Measurements from ENCODE around the gene PID1. TPM values are rescaled to one million over a fixed set of nuclear protein-coding genes. Genes with fewer than 3 reads are reported as not detected.

Gene PID1
- total and polyA plus RNA-seq, 5 donors from 2014 or later = 0.09 TPM; not detected in 4

GRCh38 chr2:229048134-229048533 lies 223.0 kb downstream of the PID1 start:
- Histone ChIP-seq H3K4me1 (ENCODE audit: control insufficient read depth, insufficient read depth, low read length, poor library complexity, severe bottlenecking) (no peaks in the 10 kb centered on the region), H3K27me3 (ENCODE audit: control insufficient read depth, insufficient read depth, low read length) (no peaks in the 10 kb centered on the region), H3K36me3 (ENCODE audit: control insufficient read depth, insufficient read depth, low read length) (no peaks in the 10 kb centered on the region), H3K27ac (ENCODE audit: insufficient read depth, low read length, poor library complexity, severe bottlenecking) (no peak overlapping the region), H3K4me3 (ENCODE audit: low read depth, low read length) (no peak overlapping the region), H3K9me3 (ENCODE audit: control insufficient read depth in 2 of 2, low read length in 2 of 2) (no peaks in the 10 kb centered on the region)
- H3K4me1 Mint-ChIP-seq = no peaks in the 10 kb centered on the region
- no peaks in the 10 kb centered on the region for H3K36me3 Mint-ChIP-seq
- H3K9me3 Mint-ChIP-seq = peaks cover 0 to 4% (median 0%) of the 10 kb centered on the region in 7 donors
- no peaks in the 10 kb centered on the region for H3K27me3 Mint-ChIP-seq
- H3K27ac Mint-ChIP-seq = no peak overlapping the region
- no peak for ATAC-seq (ENCODE audit: low read depth in 2 of 2)
- DNase-seq = no peak
- no peak overlapping the region for H3K4me3 Mint-ChIP-seq

GRCh38 chr2:229045671-229046070 lies 225.4 kb downstream of the PID1 start:
- Mint-ChIP-seq H3K4me3 (no peak overlapping the region), H3K27me3 (no peaks in the 10 kb centered on the region), H3K27ac (no peak overlapping the region), H3K4me1 (no peaks in the 10 kb centered on the region), H3K36me3 (no peaks in the 10 kb centered on the region), H3K9me3 (peaks cover 0 to 4% (median 0%) of the 10 kb centered on the region in 7 donors)
- Histone ChIP-seq H3K27ac (ENCODE audit: insufficient read depth, low read length, poor library complexity, severe bottlenecking) (no peak overlapping the region), H3K9me3 (ENCODE audit: control insufficient read depth in 2 of 2, low read length in 2 of 2) (no peaks in the 10 kb centered on the region), H3K4me3 (ENCODE audit: low read depth, low read length) (no peak overlapping the region), H3K4me1 (ENCODE audit: control insufficient read depth, insufficient read depth, low read length, poor library complexity, severe bottlenecking) (no peaks in the 10 kb centered on the region), H3K27me3 (ENCODE audit: control insufficient read depth, insufficient read depth, low read length) (no peaks in the 10 kb centered on the region), H3K36me3 (ENCODE audit: control insufficient read depth, insufficient read depth, low read length) (no peaks in the 10 kb centered on the region)
- ATAC-seq (ENCODE audit: low read depth in 2 of 2) (no peak), DNase-seq (no peak)

DNA sequence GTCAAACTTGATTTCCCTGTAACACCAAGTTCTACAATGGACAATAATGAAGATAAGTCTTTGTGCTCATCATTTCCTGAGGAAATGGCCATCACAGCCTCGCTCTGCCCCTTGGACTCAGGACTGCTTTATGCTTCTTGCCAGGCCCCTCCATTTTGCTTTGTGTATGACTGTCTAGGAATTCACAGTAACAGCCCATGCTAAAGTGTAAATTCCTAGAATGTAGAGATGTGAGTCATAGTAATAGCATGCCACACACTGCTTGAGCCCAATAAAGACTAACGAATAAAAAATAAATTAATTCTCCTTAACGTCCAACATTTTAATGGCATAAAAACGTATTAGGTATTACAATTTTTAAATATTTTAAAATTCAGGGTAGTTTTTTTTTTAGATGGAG lies 226.5 kb downstream of the PID1 start:
- H3K27ac Mint-ChIP-seq = no peak overlapping the region
- no peak overlapping the region for H3K4me3 Mint-ChIP-seq
- Histone ChIP-seq H3K27ac (ENCODE audit: insufficient read depth, low read length, poor library complexity, severe bottlenecking) (no peak overlapping the region), H3K9me3 (ENCODE audit: control insufficient read depth in 2 of 2, low read length in 2 of 2) (no peaks in the 10 kb centered on the region), H3K27me3 (ENCODE audit: control insufficient read depth, insufficient read depth, low read length) (no peaks in the 10 kb centered on the region), H3K36me3 (ENCODE audit: control insufficient read depth, insufficient read depth, low read length) (no peaks in the 10 kb centered on the region), H3K4me1 (ENCODE audit: control insufficient read depth, insufficient read depth, low read length, poor library complexity, severe bottlenecking) (no peaks in the 10 kb centered on the region), H3K4me3 (ENCODE audit: low read depth, low read length) (no peak overlapping the region)
- no peaks in the 10 kb centered on the region for H3K27me3 Mint-ChIP-seq
- H3K4me1 Mint-ChIP-seq = no peaks in the 10 kb centered on the region
- ATAC-seq (ENCODE audit: low read depth in 2 of 2) (no peak), DNase-seq (no peak)
- H3K9me3 Mint-ChIP-seq = peaks cover 0 to 8% (median 0%) of the 10 kb centered on the region in 7 donors
- H3K36me3 Mint-ChIP-seq = no peaks in the 10 kb centered on the region

DNA sequence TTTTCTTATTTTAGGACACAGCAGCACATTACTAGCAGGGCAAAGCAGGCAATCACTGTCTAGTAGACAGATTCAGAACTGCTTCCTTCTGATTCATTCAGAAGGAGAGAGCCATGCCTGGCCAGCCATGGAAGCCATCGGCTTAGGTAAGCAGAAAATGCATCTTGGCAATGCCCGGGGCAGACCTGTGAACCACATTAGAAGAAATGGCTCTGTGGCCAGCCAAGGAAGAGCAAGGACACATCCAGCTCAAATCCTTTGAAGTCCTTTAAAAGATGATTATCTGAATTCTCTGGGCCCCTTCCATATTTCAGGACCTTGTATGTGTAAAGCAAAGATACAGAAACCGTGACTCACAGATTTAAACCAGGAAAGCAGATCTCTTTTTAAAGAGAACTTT lies 227.4 kb downstream of the PID1 start:
- H3K27me3 Mint-ChIP-seq = no peaks in the 10 kb centered on the region

GRCh38 chr2:229042349-229042748 lies 228.7 kb downstream of the PID1 start:
- Mint-ChIP-seq H3K36me3 (no peaks in the 10 kb centered on the region), H3K27me3 (no peaks in the 10 kb centered on the region), H3K27ac (no peak overlapping the region), H3K9me3 (peaks cover 0 to 10% (median 0%) of the 10 kb centered on the region in 7 donors), H3K4me3 (no peak overlapping the region), H3K4me1 (no peaks in the 10 kb centered on the region)
- H3K9me3 ChIP-seq (ENCODE audit: control insufficient read depth in 2 of 2, low read length in 2 of 2) = no peaks in the 10 kb centered on the region
- no peak for ATAC-seq (ENCODE audit: low read depth in 2 of 2)
- no peak overlapping the region for H3K4me3 ChIP-seq (ENCODE audit: low read depth, low read length)
- H3K27me3 ChIP-seq (ENCODE audit: control insufficient read depth, insufficient read depth, low read length) = no peaks in the 10 kb centered on the region
- no peaks in the 10 kb centered on the region for H3K4me1 ChIP-seq (ENCODE audit: control insufficient read depth, insufficient read depth, low read length, poor library complexity, severe bottlenecking)
- no peak for DNase-seq
- no peaks in the 10 kb centered on the region for H3K36me3 ChIP-seq (ENCODE audit: control insufficient read depth, insufficient read depth, low read length)
- no peak overlapping the region for H3K27ac ChIP-seq (ENCODE audit: insufficient read depth, low read length, poor library complexity, severe bottlenecking)

More for the DNA sequence above, 227.4 kb downstream of the PID1 start:
- H3K4me3 Mint-ChIP-seq = no peak overlapping the region
- no peaks in the 10 kb centered on the region for H3K36me3 ChIP-seq (ENCODE audit: control insufficient read depth, insufficient read depth, low read length)
- DNase-seq (no peak), ATAC-seq (ENCODE audit: low read depth in 2 of 2) (no peak)
- H3K27ac Mint-ChIP-seq = no peak overlapping the region
- H3K36me3 Mint-ChIP-seq = no peaks in the 10 kb centered on the region
- H3K4me3 ChIP-seq (ENCODE audit: low read depth, low read length) = no peak overlapping the region
- peaks cover 0 to 10% (median 0%) of the 10 kb centered on the region in 7 donors for H3K9me3 Mint-ChIP-seq
- no peaks in the 10 kb centered on the region for H3K27me3 ChIP-seq (ENCODE audit: control insufficient read depth, insufficient read depth, low read length)
- H3K9me3 ChIP-seq (ENCODE audit: control insufficient read depth in 2 of 2, low read length in 2 of 2) = no peaks in the 10 kb centered on the region
- H3K4me1 ChIP-seq (ENCODE audit: control insufficient read depth, insufficient read depth, low read length, poor library complexity, severe bottlenecking) = no peaks in the 10 kb centered on the region
- H3K4me1 Mint-ChIP-seq = no peaks in the 10 kb centered on the region
- H3K27ac ChIP-seq (ENCODE audit: insufficient read depth, low read length, poor library complexity, severe bottlenecking) = no peak overlapping the region

DNA sequence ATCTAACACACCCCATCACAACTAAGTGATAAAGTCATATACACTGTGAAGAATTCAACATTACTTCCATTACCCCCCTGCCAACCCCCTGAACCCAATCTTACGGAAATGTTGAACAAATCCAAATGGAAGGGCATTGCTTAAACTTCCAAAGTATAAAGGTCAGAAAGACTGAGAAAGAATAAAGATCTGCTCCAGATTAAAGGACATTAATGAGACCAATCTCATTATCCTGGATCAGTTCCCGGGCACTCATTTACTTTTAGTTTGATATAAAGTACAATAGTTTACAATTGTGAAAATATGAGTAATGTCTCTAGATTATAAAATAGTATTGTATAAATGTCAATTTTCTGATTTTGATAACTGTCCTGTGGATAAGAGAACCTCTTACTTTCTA lies 229.4 kb downstream of the PID1 start:
- H3K4me3 ChIP-seq (ENCODE audit: low read depth, low read length) = no peak overlapping the region
- DNase-seq = no peak
- no peak overlapping the region for H3K4me3 Mint-ChIP-seq
- H3K27ac ChIP-seq (ENCODE audit: insufficient read depth, low read length, poor library complexity, severe bottlenecking) = no peak overlapping the region
- H3K9me3 Mint-ChIP-seq = peaks cover 0 to 10% (median 0%) of the 10 kb centered on the region in 7 donors
- no peaks in the 10 kb centered on the region for H3K9me3 ChIP-seq (ENCODE audit: control insufficient read depth in 2 of 2, low read length in 2 of 2)
- no peaks in the 10 kb centered on the region for H3K36me3 ChIP-seq (ENCODE audit: control insufficient read depth, insufficient read depth, low read length)
- H3K4me1 ChIP-seq (ENCODE audit: control insufficient read depth, insufficient read depth, low read length, poor library complexity, severe bottlenecking) = no peaks in the 10 kb centered on the region
- no peak overlapping the region for H3K27ac Mint-ChIP-seq
- no peaks in the 10 kb centered on the region for H3K4me1 Mint-ChIP-seq
- no peaks in the 10 kb centered on the region for H3K27me3 Mint-ChIP-seq
- ATAC-seq (ENCODE audit: low read depth in 2 of 2) = no peak
- no peaks in the 10 kb centered on the region for H3K27me3 ChIP-seq (ENCODE audit: control insufficient read depth, insufficient read depth, low read length)
- H3K36me3 Mint-ChIP-seq = no peaks in the 10 kb centered on the region

DNA sequence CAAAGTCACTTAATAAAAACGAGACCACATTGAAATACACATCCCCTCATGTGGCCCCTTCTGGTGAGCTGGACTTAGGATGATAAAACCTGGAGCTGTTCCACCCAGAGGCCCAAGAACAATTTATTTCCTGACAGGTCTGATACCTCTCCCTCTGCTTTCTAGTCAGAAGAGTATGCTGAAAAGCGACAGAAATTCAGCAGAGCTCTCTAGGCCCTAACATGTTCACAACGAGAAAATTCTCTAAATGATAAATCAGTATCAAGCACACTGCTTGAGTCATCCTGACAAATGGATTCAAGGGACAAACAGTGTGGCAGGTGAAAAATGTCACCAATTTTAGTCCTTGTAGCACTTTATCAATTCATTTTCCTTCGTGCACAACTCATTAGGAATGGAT lies 233.5 kb downstream of the PID1 start:
- Mint-ChIP-seq H3K9me3 (peaks cover 0 to 6% (median under 1%) of the 10 kb centered on the region in 7 donors), H3K36me3 (no peaks in the 10 kb centered on the region), H3K27me3 (no peaks in the 10 kb centered on the region), H3K4me1 (no peaks in the 10 kb centered on the region), H3K27ac (no peak overlapping the region), H3K4me3 (no peak overlapping the region)
- Histone ChIP-seq H3K27me3 (ENCODE audit: control insufficient read depth, insufficient read depth, low read length) (no peaks in the 10 kb centered on the region), H3K36me3 (ENCODE audit: control insufficient read depth, insufficient read depth, low read length) (no peaks in the 10 kb centered on the region), H3K27ac (ENCODE audit: insufficient read depth, low read length, poor library complexity, severe bottlenecking) (no peak overlapping the region), H3K9me3 (ENCODE audit: control insufficient read depth in 2 of 2, low read length in 2 of 2) (no peaks in the 10 kb centered on the region), H3K4me1 (ENCODE audit: control insufficient read depth, insufficient read depth, low read length, poor library complexity, severe bottlenecking) (no peaks in the 10 kb centered on the region), H3K4me3 (ENCODE audit: low read depth, low read length) (no peak overlapping the region)
- no peak for ATAC-seq (ENCODE audit: low read depth in 2 of 2)
- no peak for DNase-seq

DNA sequence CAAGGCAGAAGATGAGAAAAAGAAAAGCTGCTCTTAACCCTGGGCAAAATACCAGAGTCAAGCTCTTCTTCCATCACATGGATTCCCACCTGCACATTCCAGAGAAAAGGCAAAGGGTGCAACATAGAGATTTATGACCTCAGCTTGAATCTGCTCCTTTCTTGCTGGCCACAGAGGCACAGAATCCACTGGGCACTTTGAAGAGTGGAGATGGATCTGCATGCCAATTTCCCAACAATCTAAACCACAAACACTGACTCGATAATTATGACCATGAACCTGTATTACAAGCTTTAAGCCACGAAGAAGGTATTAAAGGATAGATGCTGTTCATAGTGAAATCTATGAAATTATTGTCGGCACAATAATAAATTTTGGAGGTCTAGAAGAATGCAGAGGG lies 237.3 kb downstream of the PID1 start:
- Mint-ChIP-seq H3K9me3 (peaks cover 0 to 10% (median 2%) of the 10 kb centered on the region in 7 donors), H3K27ac (no peak overlapping the region), H3K4me3 (no peak overlapping the region), H3K4me1 (no peaks in the 10 kb centered on the region), H3K27me3 (no peaks in the 10 kb centered on the region), H3K36me3 (no peaks in the 10 kb centered on the region)
- DNase-seq (no peak), ATAC-seq (ENCODE audit: low read depth in 2 of 2) (no peak)
- H3K4me3 ChIP-seq (ENCODE audit: low read depth, low read length) = no peak overlapping the region
- no peaks in the 10 kb centered on the region for H3K36me3 ChIP-seq (ENCODE audit: control insufficient read depth, insufficient read depth, low read length)
- H3K27ac ChIP-seq (ENCODE audit: insufficient read depth, low read length, poor library complexity, severe bottlenecking) = no peak overlapping the region
- no peaks in the 10 kb centered on the region for H3K27me3 ChIP-seq (ENCODE audit: control insufficient read depth, insufficient read depth, low read length)
- no peaks in the 10 kb centered on the region for H3K9me3 ChIP-seq (ENCODE audit: control insufficient read depth in 2 of 2, low read length in 2 of 2)
- H3K4me1 ChIP-seq (ENCODE audit: control insufficient read depth, insufficient read depth, low read length, poor library complexity, severe bottlenecking) = no peaks in the 10 kb centered on the region
